Measurements from ENCODE around the gene TAF5L.

TAF5L gene
- total RNA-seq: 17.3 to 47.8 (median 35.7) reads per million in 17 experiments

DNA sequence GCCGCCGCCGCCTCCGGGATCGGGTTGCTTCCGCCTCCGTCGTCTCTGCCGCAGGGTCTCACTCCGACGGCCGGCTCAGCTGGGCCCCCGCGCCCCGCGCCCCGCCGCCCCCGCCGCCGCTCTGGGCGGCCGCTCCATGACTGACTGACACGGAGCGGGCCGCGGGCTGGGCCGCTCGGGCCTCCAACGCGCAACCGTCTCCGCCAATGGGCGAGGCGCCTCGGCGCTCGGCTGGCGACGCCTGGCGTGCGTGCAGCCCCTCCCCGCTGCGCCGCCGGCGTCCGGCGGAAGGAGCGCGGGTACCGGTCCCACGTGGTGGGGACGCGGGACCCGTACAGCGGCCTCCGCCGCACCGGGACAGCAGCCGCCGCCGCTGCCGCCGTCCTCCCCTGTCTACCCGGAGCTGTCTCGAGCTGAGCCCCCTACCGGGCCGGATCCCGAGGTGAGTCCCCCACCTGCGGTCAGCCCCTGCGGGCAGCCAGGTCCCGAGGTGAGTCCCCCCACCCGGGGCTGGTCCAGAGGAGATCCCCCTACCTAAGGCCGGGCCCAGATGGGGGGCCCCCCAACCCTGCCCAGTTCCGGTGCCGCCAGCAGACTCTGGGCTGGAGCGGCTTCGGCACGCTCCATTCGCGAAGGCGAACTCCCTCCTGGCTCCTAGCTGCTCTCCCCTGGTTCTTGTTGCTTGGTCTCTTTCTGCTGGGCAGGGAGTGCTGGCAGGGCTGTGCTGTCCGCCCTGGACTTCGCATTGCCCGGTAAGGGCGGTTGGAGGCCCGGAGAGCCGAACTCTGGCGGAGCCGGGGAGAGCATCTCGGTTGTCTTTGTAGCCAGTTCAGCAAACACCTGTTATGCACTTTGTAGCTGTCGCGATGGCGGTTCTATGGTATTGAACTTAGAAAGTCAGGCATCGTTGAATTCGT is at the start of gene TAF5L, which contains the start of gene URB2:
TSS of gene TAF5L (minus strand) at position 208 of the 917 bp plus-strand sequence. CDS start 11,640 bp downstream, outside the sequence.
TSS of gene URB2 (plus strand) at position 333 of the 917 bp plus-strand sequence. CDS start 1,387 bp downstream, outside the sequence.
- peak; percentile 93 to 97 (median 96) for DNase-seq

DNA sequence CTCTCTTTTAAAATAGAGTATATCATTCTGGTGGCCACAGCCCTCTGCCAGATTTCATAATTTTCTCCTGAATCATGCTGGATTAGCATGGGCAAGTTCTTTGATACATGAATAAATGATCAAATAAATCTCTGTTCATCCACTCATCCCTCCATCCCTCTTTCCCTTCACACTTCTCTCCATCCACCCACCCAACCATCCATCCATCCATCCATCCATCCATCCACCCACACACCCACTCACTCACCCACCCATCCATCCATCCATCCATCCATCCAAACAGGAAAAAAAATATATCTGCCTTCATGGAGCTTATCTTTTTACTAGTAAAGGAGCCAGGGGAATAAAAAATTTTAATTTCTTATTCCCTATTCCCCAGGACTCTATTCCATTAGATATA is 49.5 kb upstream of the TAF5L start:
- DNase-seq: no peak

DNA sequence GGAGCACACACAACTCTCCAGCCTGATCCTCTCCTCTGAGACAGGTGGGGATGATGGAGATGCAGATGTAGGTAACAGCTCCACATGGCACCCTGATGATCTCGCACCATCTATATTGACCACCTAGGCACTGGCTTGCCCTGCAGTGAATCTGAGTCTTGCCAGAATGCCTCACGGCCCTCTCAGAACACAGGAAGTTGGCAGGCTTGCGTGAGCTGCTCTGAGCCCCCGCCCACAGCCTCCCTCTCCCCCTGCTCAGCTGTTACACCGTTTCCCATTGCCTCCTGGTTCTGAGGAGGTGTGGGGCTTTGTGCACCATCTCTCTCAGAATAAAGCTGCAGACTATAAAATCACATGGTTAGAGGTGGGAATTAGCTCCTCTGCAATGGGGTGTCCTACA is 48.1 kb upstream of the TAF5L start:
- DNase-seq: peak in 1 of 4 experiments; percentile 13

DNA sequence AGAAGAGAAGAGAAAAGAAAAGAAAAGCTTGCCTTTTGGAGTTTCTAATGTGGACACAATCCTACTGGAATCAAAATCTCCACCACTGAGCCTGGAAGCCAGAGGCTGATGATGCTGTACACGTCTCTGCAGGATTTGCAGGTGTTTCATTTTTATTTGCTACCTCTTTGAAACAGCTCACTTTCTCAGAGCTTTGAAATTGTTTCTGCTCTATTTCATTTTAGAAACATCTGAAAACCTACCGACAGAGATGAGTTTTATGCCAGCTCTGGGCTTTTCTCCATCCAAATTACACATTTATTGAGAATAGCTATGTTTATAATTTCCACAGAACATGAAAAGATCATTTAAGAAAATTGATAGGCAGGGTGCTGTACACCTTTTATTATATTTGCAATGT is 46.3 kb upstream of the TAF5L start:
- DNase-seq: no peak

DNA sequence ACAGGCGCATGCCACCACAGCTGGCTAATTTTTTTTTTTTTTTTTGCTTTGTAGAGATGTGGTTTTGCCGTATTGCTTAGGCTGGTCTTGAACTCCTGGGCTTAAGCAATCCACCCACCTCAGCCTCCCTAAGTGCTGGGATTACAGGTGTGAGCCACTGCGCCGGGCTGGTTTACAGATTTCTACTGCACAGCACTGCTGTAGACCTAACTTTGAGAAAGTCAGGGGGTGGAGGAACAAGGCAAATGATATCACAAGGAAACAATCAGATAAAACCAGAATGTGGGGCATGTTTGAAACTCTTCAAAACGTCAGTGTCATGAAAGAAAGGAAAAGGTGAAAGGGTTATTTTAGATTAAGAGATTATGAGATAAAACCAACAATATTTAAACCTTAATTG is 45.4 kb upstream of the TAF5L start:
- DNase-seq: no peak

DNA sequence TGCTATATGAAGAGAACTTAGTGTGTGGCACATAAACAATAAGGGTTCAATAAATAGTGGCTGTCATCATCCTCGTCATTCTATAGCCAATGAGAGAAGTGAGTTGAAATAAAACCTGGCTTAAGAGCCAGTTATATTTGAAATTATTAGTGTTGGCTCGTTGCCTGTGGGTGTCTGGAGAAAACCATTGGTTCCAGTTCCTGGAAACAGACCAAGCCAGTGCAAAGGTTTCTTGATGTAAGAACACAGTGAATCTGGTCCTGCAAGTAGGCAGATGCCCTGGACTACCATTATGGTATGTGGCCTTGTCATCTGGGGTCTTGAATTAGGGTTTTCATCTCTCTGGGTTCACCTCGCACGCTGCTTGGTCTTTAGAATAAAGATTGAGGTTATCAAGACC is 43.4 kb upstream of the TAF5L start:
- DNase-seq: no peak

DNA sequence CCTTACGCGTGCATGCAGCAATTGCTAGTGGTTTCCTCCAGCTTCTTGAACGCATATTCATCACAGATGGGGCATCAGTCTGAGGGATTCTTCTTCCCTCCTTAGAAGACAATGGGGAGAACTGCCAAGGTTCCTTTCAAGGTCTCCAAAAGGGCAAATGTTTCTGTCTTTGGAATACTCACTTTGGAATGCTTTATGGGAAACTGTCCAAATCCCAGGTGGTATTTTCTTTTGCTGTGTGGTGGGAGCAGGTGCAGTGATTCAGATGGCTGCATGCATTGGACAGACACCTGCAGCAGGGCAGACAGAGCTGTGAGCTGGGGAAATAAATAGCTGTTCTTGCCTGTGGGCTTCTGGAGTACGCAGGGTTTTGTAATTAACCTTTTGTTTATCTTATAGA is 40.7 kb upstream of the TAF5L start:
- DNase-seq: no peak

DNA sequence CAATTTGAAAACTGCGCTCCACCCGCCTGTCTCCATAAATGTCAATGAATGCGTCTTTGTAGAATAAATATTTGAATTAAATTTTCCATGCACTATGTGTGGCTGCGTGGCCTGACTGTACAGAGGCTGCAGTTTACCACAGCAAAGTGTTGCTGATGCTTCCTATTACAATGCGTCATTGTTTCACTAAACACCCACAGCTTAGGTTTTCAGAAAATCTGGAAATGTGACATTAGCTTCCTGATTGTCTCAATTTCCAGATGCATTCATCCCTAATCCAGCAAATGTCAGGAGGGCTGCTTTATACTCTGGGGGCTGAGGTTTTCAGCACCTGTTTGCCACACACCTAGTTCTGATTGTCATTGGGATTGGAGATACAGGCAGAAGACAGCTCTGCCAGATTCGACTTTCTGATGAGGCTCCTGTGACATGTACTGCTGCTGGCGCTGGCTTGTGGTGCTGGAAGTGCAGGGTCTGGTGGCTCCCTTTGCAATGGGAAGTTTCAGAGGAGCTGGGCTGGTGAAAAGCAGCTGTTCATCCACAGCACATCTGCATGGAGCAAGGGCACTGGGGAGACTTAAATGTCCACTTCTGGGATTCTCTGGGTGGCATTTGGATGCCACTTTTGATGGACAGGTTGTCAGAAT is 40.1 kb upstream of the TAF5L start:
- no peak for DNase-seq

DNA sequence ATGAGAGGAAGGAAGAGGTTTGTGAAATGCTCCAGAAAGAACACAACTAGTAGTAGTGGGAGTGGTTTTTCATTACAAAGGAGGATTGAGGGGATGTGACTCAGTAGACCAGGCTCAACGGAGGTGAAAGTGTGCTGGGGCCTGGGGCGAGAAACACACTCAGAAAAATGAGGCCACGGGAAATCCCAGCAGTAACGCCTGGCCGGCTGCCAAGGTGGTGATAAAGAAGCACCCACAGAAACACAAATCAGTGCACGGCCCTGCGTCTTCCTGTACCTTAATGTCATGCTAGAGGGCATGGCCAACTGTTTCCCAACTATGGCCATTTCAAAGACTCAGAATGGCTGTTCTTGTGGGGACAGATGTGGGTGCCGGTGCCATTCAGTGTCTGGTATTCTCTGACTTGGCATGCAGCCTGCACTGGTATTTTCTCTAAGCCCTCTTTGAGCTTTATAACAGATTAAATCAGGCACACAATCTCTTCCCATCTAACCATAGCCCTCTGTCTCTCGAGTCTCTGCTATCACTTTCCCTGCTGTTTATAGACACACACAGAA is 38.3 kb upstream of the TAF5L start:
- DNase-seq: no peak

DNA sequence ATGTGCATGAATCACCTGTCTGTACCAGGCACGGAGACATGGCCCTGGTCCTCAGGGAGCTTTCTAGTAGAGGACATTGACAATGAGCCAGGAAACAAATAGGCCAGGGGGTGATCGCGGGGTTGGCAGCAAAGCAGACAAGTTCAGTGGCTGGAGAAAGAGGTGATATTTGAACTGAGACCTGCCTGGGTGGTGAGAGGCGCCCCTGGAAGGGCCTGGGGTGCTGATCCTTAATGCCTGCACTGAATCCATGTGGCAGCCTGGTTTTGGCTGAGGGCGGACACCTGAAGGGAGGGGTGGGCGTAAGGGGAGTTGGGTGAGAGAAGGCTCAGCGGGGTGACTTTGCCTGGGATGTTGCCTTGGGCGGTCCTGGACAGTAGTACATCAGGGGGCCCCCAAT is 36.0 kb upstream of the TAF5L start:
- DNase-seq: no peak

DNA sequence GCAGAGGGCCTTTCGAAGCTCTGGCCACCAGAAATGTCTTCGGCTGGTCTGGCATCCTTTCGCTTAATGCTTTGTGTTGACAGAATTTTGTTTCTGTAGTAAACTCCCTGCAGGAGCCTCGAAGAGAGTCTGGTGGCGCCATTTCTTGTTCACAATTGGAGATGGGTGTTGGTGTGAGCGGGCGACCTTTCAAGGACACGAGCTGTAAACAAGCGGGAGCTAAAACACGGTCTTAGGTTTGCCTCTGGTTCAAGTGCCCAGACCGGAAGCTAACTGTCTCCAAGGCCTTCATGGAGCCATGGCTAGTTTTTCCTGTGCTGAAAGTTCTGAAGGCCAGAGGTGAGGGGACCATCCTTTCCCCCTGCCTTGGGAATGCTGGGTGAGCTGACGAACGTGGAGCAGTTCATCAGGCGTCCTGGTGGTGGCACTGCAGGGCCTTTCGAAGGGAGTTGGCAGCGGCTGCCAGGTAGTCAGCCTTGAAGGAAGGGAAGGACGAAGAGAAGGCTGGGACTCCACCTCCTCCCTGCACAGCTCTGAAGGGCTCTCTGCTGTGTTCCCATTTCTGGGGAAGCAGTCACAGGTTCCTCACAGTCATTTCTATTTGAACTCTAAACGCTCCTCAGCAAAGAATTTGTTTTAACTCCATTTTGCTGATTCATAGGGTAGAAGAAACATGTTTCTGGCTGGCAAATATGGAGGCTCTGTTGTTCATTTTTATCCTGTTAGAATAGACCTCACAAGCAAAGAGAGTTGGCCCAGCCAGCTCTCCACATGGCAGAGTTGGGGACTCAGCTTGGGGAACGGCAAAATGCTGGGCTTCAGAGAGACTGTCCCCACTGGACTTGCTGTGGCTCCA is 35.3 kb upstream of the TAF5L start:
- peak; percentile 64 to 84 (median 74) for DNase-seq

DNA sequence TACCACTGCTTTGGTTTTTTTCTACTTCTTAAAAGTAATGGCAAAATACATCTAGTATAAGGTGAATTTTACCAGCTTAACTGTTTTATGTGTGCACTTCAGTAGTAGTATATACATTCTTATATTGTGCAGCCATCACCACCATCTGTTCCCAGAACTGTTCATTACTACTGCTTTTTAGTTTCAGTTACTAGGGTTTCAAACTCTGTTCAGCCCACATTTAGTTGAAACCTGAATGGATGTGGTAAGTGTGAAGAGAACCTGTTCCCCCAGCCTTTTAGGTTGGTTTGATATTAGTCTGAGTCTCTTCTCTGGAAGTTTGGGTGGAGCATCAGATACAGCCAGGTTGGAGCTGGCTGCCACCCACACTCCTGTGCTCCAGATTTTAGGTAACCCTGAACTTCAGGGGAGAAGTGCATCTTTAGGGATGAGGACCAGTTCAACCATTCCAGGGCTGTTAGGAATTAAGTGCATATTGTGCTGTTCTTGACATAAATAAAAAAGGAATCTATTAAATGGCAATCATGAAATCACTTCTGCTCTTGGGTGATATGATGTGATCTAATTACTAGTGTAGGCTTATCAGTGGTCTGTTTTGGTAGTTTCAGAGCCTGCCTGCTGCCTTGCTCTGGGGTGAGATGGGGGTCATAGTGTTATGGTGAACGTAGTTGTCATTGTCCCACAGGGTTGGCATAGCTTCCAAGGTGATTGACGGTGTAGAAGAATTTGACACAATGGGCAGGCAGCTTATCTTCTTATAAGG is 32.3 kb upstream of the TAF5L start:
- no peak for DNase-seq

DNA sequence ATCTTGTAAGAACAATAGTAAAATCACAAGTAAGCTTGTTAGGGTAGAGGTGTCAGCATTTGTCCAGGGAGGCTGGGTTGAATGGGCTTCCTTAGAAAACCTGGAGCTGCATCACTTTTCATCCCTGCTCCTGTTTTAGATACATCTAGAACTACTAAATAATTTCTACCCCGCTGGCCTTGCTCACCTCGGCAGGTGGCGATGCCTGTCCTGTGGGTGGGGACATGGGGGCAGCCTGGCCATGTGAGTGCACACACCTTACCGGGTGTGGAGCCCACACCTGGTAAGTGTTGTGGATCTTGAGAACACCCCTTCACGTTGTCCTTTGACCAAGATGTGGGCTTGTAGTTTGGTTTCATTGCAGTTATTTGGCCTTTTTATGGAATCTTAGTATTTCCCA is 29.9 kb upstream of the TAF5L start:
- DNase-seq: no peak

DNA sequence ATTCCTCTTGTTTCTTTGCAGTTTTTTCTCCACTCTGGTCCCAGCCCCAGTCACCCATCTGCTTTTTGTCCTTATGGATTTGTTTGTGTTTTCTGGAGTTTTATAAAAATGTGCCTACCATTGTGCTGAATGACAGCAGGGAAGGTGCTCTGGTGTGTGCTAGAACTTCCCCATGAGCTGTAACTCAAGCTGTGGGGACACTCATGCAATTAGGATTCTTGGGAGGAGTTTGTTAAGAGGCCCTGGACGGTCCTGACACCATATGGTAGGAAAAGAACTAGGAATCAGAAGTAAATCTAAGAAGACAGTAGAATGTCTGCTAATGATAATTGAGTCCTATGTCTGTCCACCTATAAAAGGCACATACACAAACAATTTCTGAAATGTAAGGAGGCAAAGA is 27.5 kb upstream of the TAF5L start:
- DNase-seq: no peak

DNA sequence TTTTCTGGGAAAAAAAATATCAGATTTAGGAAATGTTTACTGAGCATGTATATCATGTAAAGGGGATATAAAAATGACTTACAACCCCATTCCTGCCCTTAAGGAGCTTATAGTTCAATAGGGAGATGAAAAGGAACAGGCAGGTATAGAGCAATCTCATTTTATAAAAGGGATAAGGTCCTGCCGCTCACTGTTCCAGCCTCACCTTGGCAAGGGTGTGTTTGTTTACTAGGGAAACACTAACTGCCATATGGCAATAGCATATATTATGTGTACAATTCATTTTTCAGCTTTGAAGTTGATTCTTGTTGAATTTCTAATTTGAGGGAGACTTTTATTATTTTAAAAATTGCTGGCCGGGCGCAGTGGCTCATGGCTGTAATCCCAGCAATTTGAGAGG is 25.6 kb upstream of the TAF5L start:
- DNase-seq: no peak

DNA sequence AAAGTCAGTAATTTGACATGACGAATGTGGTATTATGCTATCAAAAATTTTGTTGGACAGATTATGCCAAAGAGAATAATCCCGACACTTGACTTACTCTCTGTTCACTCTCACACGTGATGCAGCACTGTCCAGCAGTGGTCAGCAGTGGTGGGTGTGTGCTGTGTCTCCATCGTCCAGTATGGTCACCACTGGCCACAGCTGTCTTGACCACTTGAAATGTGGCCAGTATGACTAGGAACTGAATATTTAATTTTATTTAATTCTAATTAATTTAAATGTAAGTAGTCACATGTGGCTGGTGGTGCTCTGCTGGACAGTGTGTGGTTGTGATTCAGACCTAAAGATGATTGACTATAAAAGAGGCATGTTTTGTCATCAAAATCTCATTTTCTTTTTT is 24.1 kb upstream of the TAF5L start:
- no peak for DNase-seq

DNA sequence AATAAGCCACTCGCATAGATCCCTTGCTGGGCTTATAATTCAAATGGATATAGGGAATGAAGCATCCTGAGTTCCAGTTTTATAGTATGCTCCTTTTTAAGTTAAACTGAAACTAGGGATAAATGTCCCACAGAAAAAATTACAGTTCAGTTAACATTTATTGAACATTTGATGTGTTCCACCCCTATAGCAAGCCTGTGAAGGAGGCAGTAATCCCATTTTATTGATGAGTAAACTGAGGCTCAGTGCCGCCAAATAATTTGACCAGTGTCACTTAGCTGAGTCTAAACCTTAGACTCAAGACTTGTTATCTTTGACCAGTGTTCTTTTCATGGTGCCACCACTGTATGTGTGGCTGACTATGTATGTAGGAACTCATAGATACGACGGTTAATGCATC is 22.5 kb upstream of the TAF5L start:
- DNase-seq: no peak

DNA sequence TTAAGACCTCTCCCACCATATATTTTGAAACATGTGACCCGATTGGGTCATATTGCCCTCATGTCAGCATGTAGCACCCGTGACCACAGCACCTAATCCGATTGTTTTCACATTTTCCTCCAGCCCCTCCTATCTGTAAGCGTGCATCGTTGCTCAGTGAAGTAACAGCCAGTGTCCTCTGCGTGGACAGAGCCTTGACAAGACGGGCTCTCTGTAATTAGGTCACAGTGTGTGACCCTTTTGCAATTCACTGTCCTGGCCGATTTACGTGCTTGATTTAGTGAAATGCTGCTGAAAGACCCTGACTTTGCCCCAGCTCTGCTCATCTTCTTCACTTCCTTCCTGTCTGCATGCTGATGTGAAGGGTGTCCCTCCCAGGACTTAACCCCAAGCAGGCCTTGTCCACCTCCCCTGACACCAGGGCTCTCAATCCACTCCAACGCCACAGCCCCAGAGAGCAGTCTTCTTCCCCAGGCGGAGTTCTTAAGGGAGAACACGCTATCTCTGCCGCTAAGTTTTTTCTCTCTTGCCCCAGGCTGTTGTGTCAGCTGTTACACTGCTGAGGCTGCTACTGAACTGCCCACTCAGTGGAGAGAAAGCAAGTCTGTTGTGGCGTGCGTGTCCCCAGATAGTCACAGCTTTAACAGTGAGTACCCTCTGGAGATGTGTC is 19.5 kb upstream of the TAF5L start:
- no peak for DNase-seq

DNA sequence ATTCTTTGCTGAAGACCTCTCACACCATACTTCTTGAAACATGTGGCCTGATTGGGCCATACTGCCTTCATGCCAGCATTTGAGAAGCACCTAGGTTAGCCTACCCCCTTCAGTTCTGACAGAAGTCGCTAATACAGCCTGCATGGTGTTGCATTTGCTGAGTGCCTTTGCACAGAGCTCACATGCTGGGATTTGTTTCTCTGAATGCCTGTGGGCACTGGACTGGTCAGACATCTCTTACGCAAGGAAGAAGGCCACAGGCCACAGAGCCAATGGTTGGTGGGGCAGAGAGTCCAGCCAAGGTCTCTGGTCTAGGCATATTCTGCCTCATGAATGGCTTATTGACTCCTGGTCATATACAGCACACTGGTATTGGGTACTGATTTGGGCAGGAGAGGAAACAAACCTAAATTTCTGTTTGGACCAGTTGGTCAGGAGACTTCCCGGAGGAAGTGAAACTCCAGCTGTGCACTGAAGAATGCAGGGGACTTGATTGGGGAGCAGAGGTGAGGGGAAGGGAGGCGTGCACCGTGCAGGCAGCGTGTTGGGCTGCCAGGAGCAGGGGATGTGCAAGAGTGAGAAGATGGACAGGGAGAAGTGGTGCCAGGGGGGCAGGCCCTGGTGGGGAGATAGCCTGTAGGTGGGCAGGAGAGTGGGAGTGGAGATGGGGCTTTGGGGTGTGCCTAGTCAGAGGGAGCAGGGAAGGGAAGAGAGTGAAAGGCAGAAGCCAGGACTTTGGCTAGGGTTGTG is 18.2 kb upstream of the TAF5L start:
- DNase-seq: peak; percentile 46 to 59 (median 56)

DNA sequence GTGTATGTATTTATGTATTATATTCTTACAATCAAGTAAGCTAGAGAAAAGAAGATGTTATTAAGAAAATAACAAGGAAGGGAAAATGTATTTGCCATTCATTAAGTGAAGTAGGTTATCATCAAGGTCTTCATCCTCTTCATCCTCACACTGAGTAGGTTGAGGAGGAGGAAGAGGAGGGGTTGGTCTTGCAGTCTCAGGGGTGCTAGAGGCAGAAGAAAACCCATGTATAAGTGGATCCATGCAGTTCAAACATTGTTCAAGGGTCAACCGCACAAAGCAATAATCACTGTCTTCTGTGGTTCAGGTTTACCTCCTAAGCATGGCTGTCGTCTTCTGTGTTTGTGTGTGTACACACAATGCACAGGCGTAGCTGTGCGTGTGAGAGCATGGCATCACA is 17.0 kb upstream of the TAF5L start:
- no peak for DNase-seq
